GM21515 (cell line): Measurements from ENCODE around the gene HMX3.
"Not testable (repeated sequence)": the region's sequence is repeated elsewhere in the genome, so short reads cannot be mapped to it uniquely, and the experiment has no call there.

Source experiments
- ATAC-seq: cut with Tn5 transposase; IDR thresholded peaks from one replicate; pipeline ENCODE4 v1.9.1; 2021; ENCODE audit not compliant: unreplicated experiment

HMX3 gene

DNA sequence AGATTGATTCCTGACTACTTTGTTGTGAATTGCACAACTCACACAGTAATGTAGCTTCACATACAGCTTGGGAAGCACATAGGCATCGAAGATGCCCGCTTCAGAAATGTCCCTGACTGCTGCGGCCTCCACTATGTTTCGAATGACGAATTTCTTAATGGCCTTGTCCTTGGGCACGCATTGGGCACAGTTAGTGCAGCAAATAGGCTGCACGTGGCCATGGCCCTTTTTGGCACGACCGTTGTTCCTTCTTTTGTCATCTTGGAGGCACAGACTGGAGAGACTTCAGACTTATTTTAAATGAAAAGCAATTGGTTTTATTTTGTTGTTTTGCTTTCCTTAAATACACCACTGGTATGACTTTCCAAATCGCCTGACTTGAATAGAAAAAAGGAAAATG lies 35.8 kb downstream of the HMX3 start:
- not testable (repeated sequence) for ATAC-seq

DNA sequence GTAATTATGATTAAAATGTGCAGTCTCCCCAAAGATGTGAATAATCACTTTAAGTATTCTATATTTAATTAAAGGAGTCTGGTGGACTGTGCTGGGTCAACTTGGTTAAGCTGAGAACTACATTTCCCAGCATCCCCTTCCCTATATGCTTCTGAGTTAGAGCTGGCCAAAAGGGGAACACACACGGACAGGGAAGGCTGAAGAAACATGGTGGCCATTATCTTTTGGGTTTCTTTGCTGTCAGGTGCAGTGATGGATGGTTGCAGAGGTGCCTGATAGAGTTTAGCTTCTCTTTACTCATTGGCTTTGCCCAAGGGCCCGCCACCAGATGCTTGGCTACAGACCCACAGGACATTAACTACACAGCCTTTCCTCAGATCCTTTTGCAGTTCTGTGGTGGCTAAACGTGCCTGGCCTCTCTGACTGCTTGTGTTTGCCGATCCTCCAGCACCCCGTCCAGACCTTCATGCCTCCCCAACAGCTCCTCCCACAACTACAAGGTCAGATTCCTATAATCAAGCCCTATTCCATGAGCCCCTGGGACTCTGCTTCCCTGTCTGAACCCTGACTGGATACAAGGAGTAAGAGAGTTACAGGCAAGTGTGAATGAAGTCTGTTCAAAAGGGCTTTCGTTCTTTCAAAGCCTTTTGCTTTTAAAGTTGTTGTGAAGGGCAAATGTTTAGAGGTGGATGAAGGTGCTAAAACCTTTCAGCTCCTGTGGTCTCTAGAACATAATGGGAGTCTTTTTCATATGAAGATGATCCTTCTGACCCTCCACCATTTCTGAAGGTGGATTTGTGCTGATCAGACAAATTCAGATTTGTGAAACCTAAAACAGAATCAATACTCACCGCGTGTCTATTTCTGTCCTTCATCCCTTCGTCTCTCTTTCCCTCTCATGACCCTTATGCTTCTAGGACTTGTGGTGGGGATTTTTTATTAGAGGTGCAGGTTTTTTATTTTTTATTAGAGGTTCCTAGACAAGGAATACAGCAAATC lies 39.9 kb downstream of the HMX3 start:
- ATAC-seq: no peak

GRCh38 chr10:123178390-123178789 lies 42.6 kb downstream of the HMX3 start:
- ATAC-seq: not testable (repeated sequence)

DNA sequence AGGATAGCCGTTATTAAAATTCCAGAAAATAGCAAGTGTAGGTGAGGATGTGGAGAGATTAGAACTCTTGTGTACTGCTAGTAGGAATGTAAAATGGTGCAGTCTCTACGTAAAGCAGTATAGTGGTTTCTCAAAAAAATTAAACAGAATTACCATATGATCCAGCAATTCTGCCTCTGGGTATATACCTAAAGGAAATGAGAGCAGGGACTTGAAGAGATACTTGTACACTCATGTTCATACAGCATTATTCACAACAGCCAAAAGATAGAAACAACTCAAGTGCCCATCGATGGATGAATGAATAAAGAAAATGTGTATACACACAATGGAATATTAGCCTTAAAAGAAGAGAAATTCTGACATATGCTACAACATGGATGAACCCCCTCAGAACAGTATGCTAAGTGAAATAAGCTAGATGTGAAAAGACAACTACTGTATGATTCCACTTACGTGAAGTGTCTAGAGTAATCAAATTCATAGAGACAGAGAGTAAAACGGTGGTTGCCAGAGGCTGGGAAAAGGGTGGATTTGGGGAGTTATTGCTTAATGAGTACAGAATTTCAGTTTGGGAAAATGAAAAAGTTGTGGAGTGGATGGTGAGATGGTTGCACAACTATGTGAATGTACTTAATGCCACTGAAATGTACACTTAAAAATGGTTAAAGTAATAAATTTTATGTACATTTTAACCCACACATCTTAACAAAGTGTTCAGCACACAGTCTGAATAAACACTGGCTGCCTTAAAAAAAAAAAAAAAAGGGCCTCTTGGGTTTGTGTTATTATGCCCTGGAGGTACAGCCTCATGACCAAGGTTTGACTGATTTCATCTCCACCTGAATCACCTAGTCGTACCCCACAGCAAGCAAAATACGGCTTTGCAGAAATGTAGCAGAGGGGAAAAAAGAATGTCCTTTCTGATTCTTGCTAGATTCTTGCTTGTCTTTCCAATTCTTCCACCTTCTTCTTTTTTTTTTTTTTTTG lies 44.6 kb downstream of the HMX3 start:
- no peak for ATAC-seq

DNA sequence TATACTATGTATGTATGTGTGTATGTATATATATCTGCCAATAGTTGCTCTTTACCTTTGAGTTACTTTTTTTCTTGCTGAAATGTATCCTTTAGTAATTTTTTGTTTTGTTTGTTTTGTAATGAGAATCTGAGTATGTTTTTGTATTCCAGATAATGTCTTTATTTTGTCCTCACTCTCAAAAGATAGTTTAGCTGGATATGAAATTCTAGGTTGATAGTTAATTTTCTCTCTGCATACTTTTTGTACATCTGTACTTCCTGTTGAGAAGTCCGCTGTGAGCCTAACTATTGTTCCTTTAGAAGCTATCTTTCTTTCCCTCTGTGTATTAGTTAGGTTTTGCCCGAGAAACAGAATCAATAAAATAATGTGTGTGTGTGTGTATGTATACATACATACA lies 48.0 kb downstream of the HMX3 start:
- ATAC-seq: no peak

DNA sequence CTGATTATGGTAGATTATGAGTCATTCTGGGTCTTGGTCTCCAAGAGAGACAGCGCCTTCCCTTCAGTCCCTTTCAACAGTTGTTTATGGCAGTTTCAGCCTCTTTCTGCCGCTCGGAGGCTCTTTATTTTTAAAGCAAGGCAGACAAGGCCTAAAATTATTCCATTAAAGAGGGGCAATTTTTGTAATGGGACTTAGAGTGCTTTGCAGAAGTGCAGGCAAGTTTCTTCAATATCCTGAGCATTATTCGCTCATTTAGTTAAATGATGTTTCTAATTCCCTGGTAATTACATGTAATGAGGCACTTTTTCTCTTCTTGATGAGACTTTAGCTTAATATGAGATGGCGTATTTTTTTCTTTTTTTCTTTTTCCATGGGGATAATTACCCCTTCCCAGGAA lies 52.0 kb downstream of the HMX3 start:
- ATAC-seq: no peak
